K562 (cell line): Measurements from ENCODE around the gene CDK9. TPM values are rescaled to one million over a fixed set of nuclear protein-coding genes. Genes with fewer than 3 reads are reported as not detected.

Experiments
- ATAC-seq: fragments of 200-7000 bp; cut with Tn5 transposase; 3 replicates; pipeline ENCODE4 v1.9.1; 2020; ENCODE audit warnings: moderate library complexity
- BruUV-seq: library from RNA; stranded (reverse); fragments of 400-500 nt; replicated peaks from 2 replicates; lab custom pipeline; 2021; lab: Mats Ljungman, UMichigan
- CTCF ChIA-PET: fragments of 300-600 bp; formaldehyde crosslinking; extraction: SDS; loops from one replicate; lab custom pipeline; 2021; ENCODE audit warnings: low intra/inter-chr PET ratio; lab: Yijun Ruan, JAX
- POLR2A ChIA-PET: fragments of 300-600, 350-650 bp; sonication (Branson Sonifier 250); formaldehyde crosslinking; extraction: SDS; loops from one replicate; lab custom pipeline; 2021; ENCODE audit warnings: antibody characterized with exemption, inconsistent platforms; lab: Yijun Ruan, JAX
- DNase-seq, 4 experiments: peaks; one replicate each; pipeline versions ENCODE4 v3.0.0 to v3.0.0-alpha.2; 2011 to 2018; ENCODE audit warnings: low spot score in 3 of 4, mixed read lengths in 3 of 4; ENCODE audit errors: extremely low read depth in 1 of 4
- FAIRE-seq: peaks from 2 replicates; lab custom pipeline; 2011; peaks lifted over from hg19 to GRCh38; lab: Jason Lieb, UNC
- H2AFZ ChIP-seq: 2 replicates; pipeline ENCODE4 v1.6.0; 2011; ENCODE audit warnings: low read depth, low read length, control low read depth, inconsistent platforms
- H3K27ac ChIP-seq: fragments of 200-600 bp; 3 replicates; pipeline ENCODE4 v1.8.0; 2011; ENCODE audit warnings: low read depth, mild to moderate bottlenecking, control low read depth, inconsistent platforms, low read length, moderate library complexity, mixed read lengths; ENCODE audit errors: extremely low read depth
- H3K27me3 ChIP-seq, 2 experiments: fragments of 300-600 bp in 1 of 2; 2 replicates in 1 of 2; 3 replicates in 1 of 2; pipeline versions ENCODE4 v1.6.0 to v1.8.0; 2011; ENCODE audit warnings: inconsistent platforms in 2 of 2, low read length in 2 of 2, mild to moderate bottlenecking in 1 of 2, mixed read lengths in 1 of 2, moderate library complexity in 1 of 2; ENCODE audit not compliant: control insufficient read depth in 2 of 2, insufficient read depth in 2 of 2
- H3K36me3 ChIP-seq: fragments of 300-600 bp; 3 replicates; pipeline ENCODE4 v1.8.0; 2011; ENCODE audit warnings: mild to moderate bottlenecking, low read length, inconsistent platforms; ENCODE audit not compliant: control insufficient read depth, insufficient read depth
- H3K4me1 ChIP-seq, 2 experiments: fragments of 200-600 bp in 1 of 2; replicated peaks in 1 of 2; 2 replicates in 1 of 2; 3 replicates in 1 of 2; pipeline versions ENCODE4 v1.5.1 to v1.8.0; 2011; ENCODE audit warnings: inconsistent platforms in 2 of 2, low read length in 2 of 2, mild to moderate bottlenecking in 1 of 2, mixed read lengths in 1 of 2, moderate library complexity in 1 of 2; ENCODE audit not compliant: control insufficient read depth in 2 of 2, insufficient read depth in 2 of 2
- H3K4me2 ChIP-seq: 2 replicates; pipeline ENCODE4 v1.6.1; 2011; ENCODE audit warnings: low read length, control low read depth, inconsistent platforms, mixed read lengths; ENCODE audit not compliant: insufficient read depth
- H3K4me3 ChIP-seq: fragments of 200-600 bp; sonication (generic), shearing (Covaris generic); 2 replicates; pipeline ENCODE4 v1.5.1; 2016; ENCODE audit warnings: control low read depth, inconsistent platforms
- H3K79me2 ChIP-seq: fragments of 200-600 bp; 3 replicates; pipeline ENCODE4 v1.8.0; 2011; ENCODE audit warnings: low read length, inconsistent platforms; ENCODE audit not compliant: control insufficient read depth, insufficient read depth
- H3K9ac ChIP-seq, 2 experiments: 2 replicates each; pipeline versions ENCODE4 v1.6.0 to v1.6.1; 2011; ENCODE audit warnings: low read depth in 2 of 2, low read length in 2 of 2, control low read depth in 1 of 2, inconsistent platforms in 1 of 2, mild to moderate bottlenecking in 1 of 2, mixed read lengths in 1 of 2; ENCODE audit not compliant: insufficient read depth in 1 of 2
- H3K9me1 ChIP-seq: one replicate; pipeline ENCODE4 v1.6.0; 2011; ENCODE audit warnings: inconsistent platforms, mild to moderate bottlenecking, low read length, moderate library complexity; ENCODE audit not compliant: control insufficient read depth, insufficient read depth
- H3K9me3 ChIP-seq: replicated peaks from 2 replicates; pipeline ENCODE4 v1.5.1; 2011; ENCODE audit warnings: low read depth, low read length, inconsistent platforms; ENCODE audit not compliant: control insufficient read depth, insufficient read depth
- H4K20me1 ChIP-seq: replicated peaks from 2 replicates; pipeline ENCODE4 v1.6.1; 2011; ENCODE audit warnings: low read length, inconsistent platforms, mixed read lengths; ENCODE audit not compliant: control insufficient read depth, insufficient read depth
- CHCHD3 ChIP-seq: fragments of 250-450 bp; sonication (Bioruptor Pico); IDR thresholded peaks from 2 replicates; pipeline ENCODE4 v2.1.2; 2022; ENCODE audit warnings: mild to moderate bottlenecking
- CHD2 ChIP-seq: IDR thresholded peaks from 2 replicates; pipeline ENCODE4 v1.6.1; 2011; ENCODE audit warnings: low read depth, low read length
- EGR1 ChIP-seq: fragments of 450-650 bp; conservative IDR thresholded peaks from 2 replicates; pipeline ENCODE4 v1.6.1; 2017; ENCODE audit warnings: mild to moderate bottlenecking
- FOXK2 ChIP-seq, 2 experiments: fragments of 450-650 bp; IDR thresholded peaks in 1 of 2; conservative IDR thresholded peaks in 1 of 2; 2 replicates each; pipeline ENCODE4 v1.6.1; 2016; ENCODE audit warnings: low read depth in 2 of 2, mild to moderate bottlenecking in 1 of 2
- GATAD2A ChIP-seq: fragments of 450-650 bp; IDR thresholded peaks from 2 replicates; pipeline ENCODE4 v1.6.1; 2017
- KAT7 ChIP-seq: sonication (generic); formaldehyde crosslinking; IDR thresholded peaks from 2 replicates; pipeline ENCODE4 v1.8.0; 2022; ENCODE audit warnings: missing genetic modification reagents, mild to moderate bottlenecking, borderline replicate concordance
- NR2C2 ChIP-seq, 2 experiments: fragments of 200-800 bp in 1 of 2; sonication (Bioruptor generic) in 1 of 2; sonication (generic) in 1 of 2; formaldehyde crosslinking in 1 of 2; IDR thresholded peaks; 2 replicates each; pipeline versions ENCODE4 v1.6.1 to v1.8.0; 2016 to 2022; ENCODE audit warnings: mild to moderate bottlenecking in 1 of 2, missing compliant biosample characterization in 1 of 2, missing genetic modification characterization in 1 of 2, missing genetic modification reagents in 1 of 2
- POLR2AphosphoS5 ChIP-seq: IDR thresholded peaks from 2 replicates; pipeline ENCODE4 v1.6.1; 2011; ENCODE audit warnings: mild to moderate bottlenecking, low read depth, low read length, moderate library complexity; ENCODE audit not compliant: control insufficient read depth, insufficient read depth
- POLR2G ChIP-seq: fragments of 200-400 bp; formaldehyde crosslinking; IDR thresholded peaks from 2 replicates; pipeline ENCODE4 v1.6.1; 2017; ENCODE audit warnings: low read depth, mild to moderate bottlenecking, antibody characterized with exemption, low read length, moderate library complexity
- RBM34 ChIP-seq: fragments of 200-400 bp; formaldehyde crosslinking; IDR thresholded peaks from 2 replicates; pipeline ENCODE4 v1.6.1; 2018; ENCODE audit warnings: low read length, borderline replicate concordance; ENCODE audit not compliant: insufficient read depth
- SAFB ChIP-seq: fragments of 200-400 bp; formaldehyde crosslinking; IDR thresholded peaks from 2 replicates; pipeline ENCODE4 v1.6.1; 2017; ENCODE audit warnings: low read depth, low read length, borderline replicate concordance
- SETDB1 ChIP-seq: IDR thresholded peaks from one replicate; pipeline ENCODE4 v1.6.1; 2012; ENCODE audit warnings: low read length, control low read depth, inconsistent platforms
- TEAD2 ChIP-seq: fragments of 450-650 bp; IDR thresholded peaks from 2 replicates; pipeline ENCODE4 v1.6.1; 2016; ENCODE audit warnings: missing genetic modification characterization, control low read depth, missing compliant biosample characterization
- YBX1 ChIP-seq: fragments of 450-650 bp; IDR thresholded peaks from 2 replicates; pipeline ENCODE4 v1.7.1; 2016; ENCODE audit warnings: mild to moderate bottlenecking
- ZNF232 ChIP-seq: sonication (generic); formaldehyde crosslinking; IDR thresholded peaks from 2 replicates; pipeline ENCODE4 v1.8.0; 2022; ENCODE audit warnings: mild to moderate bottlenecking, missing genetic modification reagents
- ZNF696 ChIP-seq: fragments of 250-450 bp; sonication (Bioruptor Pico); conservative IDR thresholded peaks from 2 replicates; pipeline ENCODE4 v1.4.0; 2020; ENCODE audit warnings: mild to moderate bottlenecking, moderate library complexity
- ZNF76 ChIP-seq: fragments of 250-450 bp; sonication (Bioruptor Pico); IDR thresholded peaks from 2 replicates; pipeline ENCODE4 v1.4.0; 2020; ENCODE audit warnings: mild to moderate bottlenecking, moderate library complexity, borderline replicate concordance
- WGBS: fragments of 100-300 bp; shearing (Covaris generic); methylation state at CpG from one replicate; pipeline ENCODE4 v1.1.6; 2016; ENCODE audit warnings: low coverage, mixed read lengths; ENCODE audit not compliant: insufficient coverage; ENCODE audit errors: missing lambda C conversion rate; 5-methylcytosine and 5-hydroxymethylcytosine counted together
- in situ Hi-C: fragments of 300-500 bp; cut with MboI; formaldehyde crosslinking; loops from 4 replicates; pipeline ENCODE4 v1.15.0; 2018; ENCODE audit warnings: inconsistent platforms, mixed read lengths
- intact Hi-C: fragments of 100-400 bp; cut with micrococcal nuclease; formaldehyde crosslinking; loops from 2 replicates; pipeline ENCODE4 v1.14.2; 2022
- polyA plus RNA-seq, 8 experiments: library from polyadenylated mRNA; depleted of rRNA in 4 of 8; stranded (reverse) in 5 of 8; unstranded in 3 of 8; fragments of >200 nt; fragmentation: Nextera tagmentation in 2 of 8; fragmentation: Illumina TruSeq in 1 of 8; extraction: Ambion mirVana in 2 of 8; extraction: Trizol in 1 of 8; gene quantifications; 2 replicates each; pipeline versions ENCODE4 v1.2.1 to v1.2.3, GENCODE V29; 2011 to 2014; ENCODE audit warnings: inconsistent platforms in 1 of 8, missing spikeins in 1 of 8
- total RNA-seq, 7 experiments: library from RNA; depleted of rRNA in 6 of 7; stranded (reverse); fragments of >200 nt in 6 of 7; fragmentation: Illumina TruSeq in 2 of 7; extraction: Trizol in 2 of 7; gene quantifications; 2 replicates each; pipeline versions ENCODE4 v1.2.1 to v1.2.3, GENCODE V29; 2011 to 2021; ENCODE audit warnings: low replicate concordance in 1 of 7
- TF ChIP-seq, protein P1 (sequence below): sonication (generic); formaldehyde crosslinking; IDR thresholded peaks from 2 replicates; pipeline ENCODE4 v1.5.0; 2020; ENCODE audit warnings: missing genetic modification reagents
- TF ChIP-seq, protein P2 (sequence below): fragments of 250-450 bp; sonication (Bioruptor Pico); IDR thresholded peaks from 2 replicates; pipeline ENCODE4 v1.8.0; 2022; ENCODE audit warnings: inconsistent platforms

CDK9 gene
- total and polyA plus RNA-seq, 9 of the 15 experiments (the other 6 are each of a cell fraction or from before 2014, with no cell fraction given): 4.2 to 78.6 (median 33.0) TPM

DNA sequence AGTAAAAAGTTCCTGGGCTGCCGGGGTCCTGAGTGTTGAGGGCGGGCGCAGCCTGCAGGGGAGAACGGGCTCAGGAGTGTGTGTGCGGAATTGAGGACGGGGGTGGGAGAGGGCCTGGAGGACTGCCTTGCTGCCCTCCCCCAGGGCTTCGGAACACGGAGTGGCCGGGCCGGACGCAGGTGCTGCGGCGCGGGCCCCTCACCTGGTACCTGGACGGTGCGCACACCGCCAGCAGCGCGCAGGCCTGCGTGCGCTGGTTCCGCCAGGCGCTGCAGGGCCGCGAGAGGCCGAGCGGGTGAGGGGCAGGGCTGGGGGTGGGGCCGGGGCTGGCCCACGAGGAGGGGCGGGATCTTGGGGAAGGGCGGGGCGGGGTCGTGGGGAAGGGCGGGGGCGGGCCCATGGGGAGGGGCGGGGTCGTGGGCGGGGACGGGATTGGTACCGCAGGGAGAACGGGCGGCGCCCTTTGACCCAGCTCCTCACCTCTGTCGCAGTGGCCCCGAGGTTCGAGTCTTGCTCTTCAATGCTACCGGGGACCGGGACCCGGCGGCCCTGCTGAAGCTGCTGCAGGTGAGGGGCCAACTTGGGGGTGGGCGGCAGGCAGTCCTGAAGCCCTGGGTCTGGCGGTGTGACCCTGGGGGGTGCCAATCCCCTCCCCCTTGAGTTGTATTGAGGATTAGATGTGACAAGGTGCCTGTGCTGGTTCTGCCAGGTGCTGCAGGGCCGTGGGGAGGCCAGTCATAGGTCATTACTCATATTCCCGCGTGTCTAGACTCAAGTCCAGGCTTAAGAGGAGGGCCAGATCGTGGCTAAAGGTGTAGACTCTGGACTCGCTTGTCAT is 23.9 kb downstream of the CDK9 start:
- peak overlapping the region; percentile 6 to 89; a peak in 3 of 4 replicates for H3K9ac ChIP-seq
- peak; percentile 68 for FAIRE-seq
- TF ChIP-seq RBM34: no peak
- TF ChIP-seq CHD2: no peak
- TF ChIP-seq KAT7 (CRISPR knock-in tag): no peak
- TF ChIP-seq, protein P1, sequence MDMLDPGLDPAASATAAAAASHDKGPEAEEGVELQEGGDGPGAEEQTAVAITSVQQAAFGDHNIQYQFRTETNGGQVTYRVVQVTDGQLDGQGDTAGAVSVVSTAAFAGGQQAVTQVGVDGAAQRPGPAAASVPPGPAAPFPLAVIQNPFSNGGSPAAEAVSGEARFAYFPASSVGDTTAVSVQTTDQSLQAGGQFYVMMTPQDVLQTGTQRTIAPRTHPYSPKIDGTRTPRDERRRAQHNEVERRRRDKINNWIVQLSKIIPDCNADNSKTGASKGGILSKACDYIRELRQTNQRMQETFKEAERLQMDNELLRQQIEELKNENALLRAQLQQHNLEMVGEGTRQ (CRISPR knock-in tag): no peak
- no peak for TF ChIP-seq ZNF76
- TF ChIP-seq, protein P2, sequence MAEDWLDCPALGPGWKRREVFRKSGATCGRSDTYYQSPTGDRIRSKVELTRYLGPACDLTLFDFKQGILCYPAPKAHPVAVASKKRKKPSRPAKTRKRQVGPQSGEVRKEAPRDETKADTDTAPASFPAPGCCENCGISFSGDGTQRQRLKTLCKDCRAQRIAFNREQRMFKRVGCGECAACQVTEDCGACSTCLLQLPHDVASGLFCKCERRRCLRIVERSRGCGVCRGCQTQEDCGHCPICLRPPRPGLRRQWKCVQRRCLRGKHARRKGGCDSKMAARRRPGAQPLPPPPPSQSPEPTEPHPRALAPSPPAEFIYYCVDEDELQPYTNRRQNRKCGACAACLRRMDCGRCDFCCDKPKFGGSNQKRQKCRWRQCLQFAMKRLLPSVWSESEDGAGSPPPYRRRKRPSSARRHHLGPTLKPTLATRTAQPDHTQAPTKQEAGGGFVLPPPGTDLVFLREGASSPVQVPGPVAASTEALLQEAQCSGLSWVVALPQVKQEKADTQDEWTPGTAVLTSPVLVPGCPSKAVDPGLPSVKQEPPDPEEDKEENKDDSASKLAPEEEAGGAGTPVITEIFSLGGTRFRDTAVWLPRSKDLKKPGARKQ (CRISPR knock-in tag): peak; percentile 82; the same call in 1 of the 2 replicates
- TF ChIP-seq YBX1: no peak
- no peak for TF ChIP-seq SETDB1
- TF ChIP-seq NR2C2 (CRISPR knock-in tag; IDR thresholded peaks at IDR 0.05): no peak
- peak; percentile 85 for TF ChIP-seq NR2C2 (tag; IDR thresholded peaks at IDR 0.05)
- TF ChIP-seq TEAD2: no peak
- TF ChIP-seq SAFB: no peak
- 0 out of 2 replicates have a peak, but pooled peaks have one; percentile 13 for TF ChIP-seq GATAD2A
- TF ChIP-seq ZNF696 (CRISPR knock-in tag): no peak
- TF ChIP-seq EGR1: 0 out of 2 replicates have a peak, but pooled peaks have one; percentile 4
- no peak for TF ChIP-seq CHCHD3
- TF ChIP-seq FOXK2 (conservative IDR thresholded peaks at IDR 0.05 in 1 of 2, IDR thresholded peaks at IDR 0.05 in 1 of 2; ENCODE audit: low read depth in 2 of 2): no peak
- no peak for TF ChIP-seq ZNF232 (CRISPR knock-in tag)
- no peak for TF ChIP-seq POLR2AphosphoS5
- peak; percentile 48; the same call in 1 of the 2 replicates for TF ChIP-seq POLR2G

More for the DNA sequence above, 23.9 kb downstream of the CDK9 start:
- H3K4me3 ChIP-seq: no peak overlapping the region
- H3K4me1 ChIP-seq: peaks cover 12 to 37% of the 10 kb centered on the region in 2 experiments
- peak; percentile 95 for ATAC-seq
- peaks cover 7% of the 10 kb centered on the region for H4K20me1 ChIP-seq
- BruUV-seq: no TSS peak
- peak overlapping the region; percentile 57 for H3K4me2 ChIP-seq
- peaks cover 86% of the 10 kb centered on the region for H3K36me3 ChIP-seq
- peak; percentile 79 to 96 (median 96) for DNase-seq
- intact Hi-C loops (loop anchor here (2.0 kb wide), 1 partner anchor 75 kb away; the partner anchor contains the start of gene TOR2A), in situ Hi-C loops (loop anchor here (5.0 kb wide), 1 partner anchor 63 kb away; no protein-coding TSS in a partner anchor)
- no peaks in the 10 kb centered on the region for H3K9me3 ChIP-seq
- POLR2A ChIA-PET: interaction anchor here (0.9 to 1.8 kb wide), 8 partner anchors 8 to 60 kb away, joined by 3 to 14 read pairs (median 6); no protein-coding TSS in a partner anchor
- H2AFZ ChIP-seq: no peak overlapping the region
- peak overlapping the region; percentile 3; the same call in 1 of the 3 replicates for H3K27ac ChIP-seq
- H3K27me3 ChIP-seq: no peaks in the 10 kb centered on the region
- H3K9me1 ChIP-seq: peaks cover 2% of the 10 kb centered on the region
- 26% methylated on average over 33 of the region's 57 CpGs for WGBS
- CTCF ChIA-PET: interaction anchor here (0.6 kb wide), 1 partner anchor 12 kb away, joined by 3 read pairs; no protein-coding TSS in a partner anchor
- H3K79me2 ChIP-seq: peaks cover 5% of the 10 kb centered on the region; the same call in 1 of the 3 replicates
